Measurements from ENCODE around the gene FRA10AC1. TPM values are rescaled to one million over a fixed set of nuclear protein-coding genes. Genes with fewer than 3 reads are reported as not detected.
A peak's percentile ranks its signal among the peaks of the same experiment; 100 is the strongest.
"Not testable (repeated sequence)": the region's sequence is repeated elsewhere in the genome, so short reads cannot be mapped to it uniquely, and the experiment has no call there.

The FRA10AC1 gene
- total RNA-seq, 1 donor from 2014 or later = 2.9 TPM

DNA sequence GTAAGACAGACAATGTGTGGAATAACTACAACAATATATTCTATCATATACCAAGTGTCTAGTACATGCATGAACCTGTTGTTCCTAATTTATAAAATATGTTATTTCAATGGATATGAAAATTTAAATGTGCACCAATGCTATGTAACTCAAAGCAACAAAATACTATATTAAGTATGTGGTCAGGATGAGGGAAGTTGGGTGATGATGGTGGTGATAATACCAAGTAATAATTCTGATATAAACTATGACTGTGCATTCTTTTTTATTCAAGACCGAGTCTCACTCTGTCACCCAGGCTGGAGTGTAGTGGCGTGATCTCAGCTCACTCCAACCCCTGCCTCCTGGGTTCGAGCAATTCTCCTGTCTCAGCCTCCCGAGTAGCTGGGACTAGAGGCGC is 2.1 kb upstream of the FRA10AC1 start:
- ATAC-seq (no peak), DNase-seq (ENCODE audit: low spot score) (no peak)

DNA sequence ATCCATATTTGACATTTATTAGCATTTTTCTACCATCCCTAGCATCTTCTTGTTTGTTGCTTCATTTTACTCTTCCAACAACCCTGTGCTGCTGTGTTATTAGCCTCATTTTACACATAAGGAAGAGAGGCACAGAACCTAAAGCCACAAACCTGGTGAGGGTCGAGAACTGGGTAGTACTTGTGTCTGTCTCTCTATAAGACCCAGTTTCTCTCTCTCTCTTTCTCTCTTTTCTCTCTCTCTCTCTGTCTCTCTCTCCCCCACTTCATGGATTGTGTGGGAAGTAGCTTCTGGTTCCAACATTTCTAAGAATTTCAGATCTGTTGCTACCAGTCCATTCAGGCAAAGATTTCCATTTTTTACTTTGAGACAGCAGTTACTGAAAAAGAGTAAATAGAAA is 1.4 kb upstream of the FRA10AC1 start:
- no peak for ATAC-seq
- DNase-seq (ENCODE audit: low spot score) = no peak

DNA sequence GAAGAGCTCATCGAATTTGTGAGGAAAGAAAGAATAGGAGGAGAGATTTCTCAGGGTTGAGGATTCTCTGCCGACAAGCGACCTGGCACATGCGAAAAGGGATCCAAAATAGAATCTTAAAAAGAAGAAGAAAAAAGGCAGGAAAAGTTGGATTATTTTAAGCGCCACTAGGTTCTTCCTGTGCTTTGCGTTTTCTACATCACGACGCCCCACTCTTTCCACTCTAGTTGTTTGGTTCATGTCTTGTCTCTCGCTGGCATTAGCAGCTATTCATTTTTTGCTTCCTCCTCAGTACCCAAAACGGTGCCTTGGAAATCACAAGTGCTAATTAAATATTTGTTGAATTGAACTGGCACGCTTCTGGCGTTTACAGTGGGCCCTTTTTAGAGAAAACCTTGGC is 674 bp upstream of the FRA10AC1 start:
- DNase-seq (ENCODE audit: low spot score) (no peak), ATAC-seq (no peak)

DNA sequence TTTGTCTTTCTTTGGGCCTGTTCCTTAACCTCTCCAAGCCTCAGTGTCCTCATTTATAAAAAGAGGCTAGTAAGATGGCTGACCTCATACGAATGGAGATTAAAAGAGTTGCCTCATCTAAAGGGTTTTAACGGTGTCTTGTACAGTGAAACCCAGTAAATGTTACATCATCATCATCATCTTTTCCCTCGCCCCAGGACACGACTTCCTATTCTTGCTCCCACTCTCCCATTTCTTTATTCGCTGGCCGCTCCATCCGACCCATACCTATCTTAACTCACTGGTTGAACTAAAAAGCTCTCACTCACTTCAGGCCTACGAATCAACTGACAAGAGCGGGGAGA is 554 bp downstream of the FRA10AC1 start:
- ATAC-seq (peak; percentile 12), DNase-seq (ENCODE audit: low spot score) (no peak)

DNA sequence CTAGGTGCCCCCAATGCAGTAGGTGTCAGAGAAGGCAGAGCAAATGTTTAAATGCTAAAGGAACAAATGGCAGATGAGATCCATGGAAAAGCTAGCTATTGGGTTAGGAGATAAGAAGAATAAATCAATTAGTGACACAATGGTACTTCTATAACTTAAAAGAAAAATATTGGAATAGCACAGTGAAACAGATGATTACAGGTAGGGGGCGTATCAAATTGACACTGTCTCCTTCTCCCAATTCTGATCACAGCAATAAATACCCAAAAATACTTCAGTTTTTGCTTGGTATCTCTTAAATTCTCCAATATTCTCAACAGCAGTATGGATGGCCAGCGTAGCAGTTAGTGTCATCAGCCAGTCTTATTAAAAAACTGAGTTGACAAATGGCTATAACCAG is 5.2 kb downstream of the FRA10AC1 start:
- ATAC-seq (no peak), DNase-seq (ENCODE audit: low spot score) (no peak)

DNA sequence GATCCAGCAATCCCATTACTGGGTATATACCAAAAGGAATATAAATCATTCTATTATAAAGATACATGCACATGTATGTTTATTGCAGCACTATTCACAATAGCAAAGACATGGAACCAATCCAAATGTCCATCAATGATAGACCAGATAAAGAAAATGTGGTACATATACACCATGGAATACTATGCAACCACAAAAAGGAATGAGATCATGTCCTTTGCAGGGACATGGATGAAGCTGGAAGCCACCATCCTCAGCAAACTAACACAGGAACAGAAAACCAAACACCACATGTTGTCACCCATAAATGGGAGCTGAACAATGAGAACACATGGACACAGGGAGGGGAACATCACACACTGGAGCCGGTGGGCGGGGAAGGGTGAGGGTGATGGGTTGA is 5.8 kb downstream of the FRA10AC1 start:
- ATAC-seq; DNase-seq (ENCODE audit: low spot score): not testable (repeated sequence)

DNA sequence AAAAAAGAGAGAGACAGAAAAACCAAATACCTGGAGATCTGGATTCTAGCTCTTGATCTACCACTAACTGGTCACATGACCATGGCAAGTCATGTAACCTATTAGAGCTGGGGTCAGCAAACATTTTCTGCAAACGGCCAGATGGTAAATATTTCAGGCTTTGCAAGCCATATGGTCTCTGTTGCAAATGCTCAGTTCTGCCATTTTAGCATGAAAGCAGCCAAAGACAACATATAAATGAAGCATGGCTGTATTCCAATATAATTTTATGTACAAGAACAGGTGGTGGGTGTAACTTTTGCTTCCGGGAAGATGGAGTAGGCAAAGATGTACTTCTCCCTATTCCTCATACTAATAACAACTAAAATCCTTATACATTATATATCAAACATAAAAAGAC is 6.7 kb downstream of the FRA10AC1 start:
- ATAC-seq (no peak), DNase-seq (ENCODE audit: low spot score) (no peak)

DNA sequence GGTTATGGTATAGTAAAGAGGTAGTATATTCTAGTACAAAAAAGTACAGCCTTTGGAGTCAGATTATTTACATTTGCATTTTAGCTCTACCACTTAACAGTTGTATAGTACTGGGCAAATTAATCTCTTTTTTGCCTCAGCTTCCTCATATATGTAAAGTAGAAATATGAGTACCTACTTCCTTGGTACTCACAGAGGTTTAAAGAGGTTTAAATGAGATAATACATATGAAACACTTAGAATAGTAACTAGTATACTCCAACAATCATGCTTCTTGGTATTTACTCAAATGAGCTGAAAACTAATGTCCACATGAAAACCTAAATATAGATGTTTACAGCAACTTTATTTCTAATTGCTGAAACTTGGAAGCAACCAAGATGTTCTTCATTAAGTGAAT is 14.7 kb downstream of the FRA10AC1 start:
- DNase-seq (ENCODE audit: low spot score) (no peak), ATAC-seq (no peak)

DNA sequence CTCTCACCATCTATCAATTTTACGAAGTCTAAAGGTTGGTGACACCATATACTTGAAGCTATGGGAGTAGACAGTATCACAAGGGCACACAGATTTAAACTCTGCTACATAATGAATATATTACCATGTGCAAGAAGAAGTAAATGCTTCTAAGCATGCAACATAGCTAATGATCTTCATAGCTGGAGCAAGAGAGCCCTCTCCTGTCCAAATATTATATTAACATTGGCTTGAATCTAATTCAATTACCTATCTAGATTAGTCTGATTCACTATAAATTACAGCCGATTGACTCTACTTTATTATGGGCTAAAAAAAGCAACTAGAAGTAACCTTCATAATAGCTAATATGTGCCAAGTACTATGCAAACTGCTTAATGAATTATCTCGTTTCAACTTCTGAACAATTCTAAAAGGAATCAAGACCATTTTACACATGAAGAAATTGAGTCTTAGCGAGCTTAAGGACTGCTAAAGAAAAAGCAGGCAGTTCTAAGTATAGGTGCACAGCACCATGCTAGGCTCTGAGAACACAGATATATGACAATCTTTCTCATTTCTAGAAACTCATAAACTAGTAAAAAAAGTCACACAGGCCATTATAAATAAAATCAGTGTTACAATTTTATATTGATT is 21.9 kb downstream of the FRA10AC1 start:
- no peak for DNase-seq (ENCODE audit: low spot score)
- ATAC-seq = peak; percentile 98

DNA sequence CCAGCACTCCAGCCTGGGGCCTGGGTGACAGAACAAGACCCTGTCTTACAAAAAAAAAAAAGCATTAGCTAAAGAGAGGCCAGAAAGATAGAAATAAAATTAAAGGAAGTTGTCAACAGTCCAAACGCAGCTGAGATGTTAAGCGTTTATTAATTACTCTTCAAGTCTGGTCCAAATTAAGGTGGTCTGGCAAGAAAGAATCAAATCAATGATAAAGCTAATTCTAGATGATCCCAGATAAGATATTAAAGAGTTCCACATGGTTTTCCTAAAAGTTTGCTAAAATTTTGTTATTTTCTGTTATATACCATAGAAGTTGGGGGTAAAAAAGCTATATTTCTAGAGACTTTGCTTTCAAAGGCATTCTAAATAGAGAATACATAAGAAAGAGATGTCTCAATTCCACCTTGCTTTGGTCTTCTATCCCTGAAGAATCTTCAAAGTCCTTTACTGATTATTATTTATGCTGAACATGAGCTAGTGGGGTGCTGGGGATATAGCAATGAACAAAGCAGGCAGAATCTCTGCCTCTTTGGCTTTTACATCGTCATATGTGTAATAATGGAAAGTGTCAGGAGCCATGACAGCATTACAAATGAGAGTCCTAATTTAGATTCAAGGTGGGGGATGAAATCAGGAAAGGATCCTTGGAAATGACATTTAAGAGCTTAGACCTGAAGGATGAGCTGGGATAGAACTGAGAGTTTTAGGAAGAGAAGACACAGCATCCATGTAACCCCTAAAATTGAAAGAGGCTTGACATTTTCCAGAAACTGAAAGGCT is 23.4 kb downstream of the FRA10AC1 start:
- ATAC-seq = no peak
- no peak for DNase-seq (ENCODE audit: low spot score)

DNA sequence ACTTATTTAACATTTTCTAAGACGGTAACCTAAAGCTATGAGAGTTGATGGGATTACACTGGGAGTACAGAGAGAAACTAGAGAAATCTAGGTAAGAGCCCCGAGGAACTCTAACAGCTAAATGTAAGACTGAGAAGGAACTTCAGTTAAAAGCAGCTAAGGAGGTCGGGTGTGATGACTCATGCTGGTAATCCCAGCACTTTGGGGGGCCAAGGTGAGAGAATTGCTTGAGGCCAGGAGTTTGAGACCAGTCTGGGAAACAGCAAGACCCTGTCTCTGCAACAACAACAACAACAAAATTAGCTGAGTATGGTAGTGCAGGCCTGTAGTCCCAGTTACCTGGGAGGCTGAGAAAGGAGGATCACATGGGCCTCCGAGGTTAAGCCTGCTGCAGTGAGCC is 24.0 kb downstream of the FRA10AC1 start:
- ATAC-seq = no peak
- DNase-seq (ENCODE audit: low spot score) = no peak

DNA sequence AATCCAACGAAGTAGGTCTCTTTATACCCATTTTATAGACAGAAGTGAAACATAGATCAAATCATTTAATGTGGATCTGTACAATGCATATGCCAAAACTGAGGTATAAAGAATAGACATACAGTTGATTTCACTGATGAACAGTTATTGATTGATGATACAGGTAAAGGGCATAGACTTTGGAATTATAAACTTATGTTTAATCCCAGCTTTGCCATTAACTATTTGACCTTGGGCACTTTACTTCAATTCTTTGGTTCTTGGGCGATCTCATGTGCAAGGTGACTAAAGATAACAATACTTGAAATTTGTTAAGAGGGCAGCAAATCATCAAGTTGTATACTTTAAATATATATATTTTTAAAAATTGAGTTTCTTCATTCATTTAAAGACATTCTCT is 28.6 kb downstream of the FRA10AC1 start:
- ATAC-seq (no peak), DNase-seq (ENCODE audit: low spot score) (no peak)

DNA sequence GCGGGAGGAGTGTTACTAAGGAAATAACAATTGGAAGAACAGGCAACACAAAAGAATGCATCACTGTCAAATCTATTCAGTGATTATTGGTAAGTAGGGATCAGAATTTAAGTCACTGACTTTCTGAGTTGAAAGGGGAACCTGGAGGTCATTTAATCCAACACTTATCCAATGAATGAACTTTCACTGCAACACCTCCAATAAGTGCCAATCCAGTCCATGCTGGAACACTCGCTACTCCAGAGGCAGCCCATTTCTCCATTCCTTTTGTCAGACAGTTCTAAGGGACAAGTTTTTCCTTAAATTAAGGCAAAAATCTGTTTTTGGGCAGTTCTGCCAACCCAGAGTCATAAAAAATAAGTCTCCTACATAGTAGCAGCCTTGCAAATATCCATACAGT is 29.5 kb downstream of the FRA10AC1 start:
- ATAC-seq = peak; percentile 58
- DNase-seq (ENCODE audit: low spot score) = no peak

DNA sequence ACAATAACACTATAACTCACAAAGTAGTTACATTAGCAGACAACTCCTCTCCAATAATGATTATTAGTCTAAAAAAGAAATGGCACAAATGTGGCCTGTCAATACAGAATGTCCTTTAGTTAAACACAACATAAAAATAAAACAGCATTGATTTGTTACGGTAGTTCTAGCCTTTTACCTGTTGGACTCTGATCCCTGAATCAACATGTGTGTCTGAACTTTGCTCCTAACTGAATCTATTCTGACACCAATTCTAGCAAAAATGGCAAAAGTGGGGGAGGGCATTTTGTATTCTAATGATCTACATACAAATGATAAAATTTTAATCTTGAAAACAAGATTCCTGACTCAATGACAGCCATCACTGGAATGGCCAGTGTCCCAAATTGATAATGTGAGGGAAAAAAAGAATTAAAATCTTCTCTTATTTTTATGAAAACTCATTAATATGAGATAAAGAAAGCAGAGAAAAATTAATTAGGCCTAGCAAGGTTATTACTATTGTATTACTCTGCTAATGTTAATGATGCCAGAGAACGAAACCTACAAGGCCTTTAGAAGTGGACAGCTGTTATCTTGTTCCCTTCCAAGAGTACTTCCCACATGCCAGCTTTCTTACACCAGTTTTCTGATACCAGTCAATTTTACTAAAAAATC is 30.2 kb downstream of the FRA10AC1 start:
- DNase-seq (ENCODE audit: low spot score) (no peak), ATAC-seq (peak; percentile 73)

DNA sequence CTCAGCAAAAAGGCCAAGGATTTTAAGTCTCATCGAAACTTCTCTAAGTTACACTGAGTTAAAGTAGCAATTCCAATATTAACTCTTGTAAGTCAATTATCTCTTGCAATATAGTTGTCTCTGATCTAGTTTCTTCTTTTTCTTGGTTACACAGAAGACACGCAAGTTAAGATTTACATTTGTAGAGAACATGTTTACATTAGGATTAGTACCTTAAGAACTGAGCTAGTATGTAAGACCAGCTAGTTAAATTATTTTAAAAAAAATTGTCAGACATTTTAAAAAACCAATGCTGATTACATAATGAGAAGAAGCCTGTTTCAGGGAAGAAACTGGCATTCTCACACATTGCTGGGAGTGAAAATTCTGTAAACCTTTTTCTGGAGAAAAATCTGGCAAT is 31.4 kb downstream of the FRA10AC1 start:
- no peak for DNase-seq (ENCODE audit: low spot score)
- no peak for ATAC-seq

DNA sequence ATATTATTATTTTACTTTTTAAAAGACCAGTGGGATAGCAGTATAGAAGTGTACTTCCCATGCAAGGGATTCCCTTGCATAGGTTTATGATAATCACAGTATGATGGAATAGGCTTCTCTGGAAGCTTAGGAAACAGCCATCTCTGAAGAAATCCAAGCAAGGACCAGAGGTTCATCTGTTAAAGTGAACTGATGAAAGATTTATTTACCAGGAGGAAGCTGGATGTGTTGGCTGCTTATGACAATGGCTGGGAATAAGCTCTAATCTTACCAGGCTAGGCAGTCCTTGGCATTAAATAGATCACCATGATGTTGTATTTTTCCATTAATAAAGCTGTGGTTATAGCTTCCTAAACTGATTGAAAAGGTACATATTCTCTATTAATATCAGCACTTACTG is 32.0 kb downstream of the FRA10AC1 start:
- DNase-seq (ENCODE audit: low spot score) = no peak
- peak; percentile 61 for ATAC-seq

DNA sequence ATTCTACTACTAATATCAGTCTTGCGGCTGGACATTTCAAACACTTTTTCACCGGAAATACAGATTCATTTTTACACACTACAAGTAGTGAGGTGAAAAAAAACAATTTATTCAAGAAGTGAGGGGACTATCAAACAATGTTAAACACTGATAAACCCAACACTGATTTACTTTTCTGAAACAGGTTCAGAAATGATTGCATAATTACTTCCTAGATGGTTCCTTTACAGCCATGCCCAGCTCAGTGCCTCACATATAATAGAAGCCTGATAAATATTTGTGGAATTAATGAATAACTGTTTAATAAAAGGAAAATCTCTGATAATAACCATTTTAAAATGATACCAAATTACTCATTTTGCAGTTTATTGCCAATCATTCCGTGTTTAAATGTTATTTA is 34.6 kb downstream of the FRA10AC1 start:
- DNase-seq (ENCODE audit: low spot score) (no peak), ATAC-seq (peak; percentile 53)

DNA sequence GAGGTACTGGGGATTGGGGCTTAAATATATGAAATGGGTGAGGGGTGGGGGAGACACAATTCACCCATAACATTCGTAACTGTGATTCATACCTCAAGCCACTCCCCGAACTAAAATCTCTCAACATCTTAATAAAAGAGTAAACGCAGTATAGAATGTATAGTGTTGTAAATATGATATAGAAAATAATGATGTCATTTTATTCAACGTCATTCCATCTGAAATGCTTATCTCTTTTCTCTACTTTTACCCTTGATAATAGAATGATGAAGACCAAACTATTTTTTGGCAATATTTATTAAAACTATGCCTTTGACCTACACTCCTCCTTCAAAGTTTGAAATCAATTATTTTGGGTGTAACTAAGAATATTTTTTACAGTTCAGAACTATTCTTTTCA is 36.4 kb downstream of the FRA10AC1 start:
- DNase-seq (ENCODE audit: low spot score) (no peak), ATAC-seq (no peak)

DNA sequence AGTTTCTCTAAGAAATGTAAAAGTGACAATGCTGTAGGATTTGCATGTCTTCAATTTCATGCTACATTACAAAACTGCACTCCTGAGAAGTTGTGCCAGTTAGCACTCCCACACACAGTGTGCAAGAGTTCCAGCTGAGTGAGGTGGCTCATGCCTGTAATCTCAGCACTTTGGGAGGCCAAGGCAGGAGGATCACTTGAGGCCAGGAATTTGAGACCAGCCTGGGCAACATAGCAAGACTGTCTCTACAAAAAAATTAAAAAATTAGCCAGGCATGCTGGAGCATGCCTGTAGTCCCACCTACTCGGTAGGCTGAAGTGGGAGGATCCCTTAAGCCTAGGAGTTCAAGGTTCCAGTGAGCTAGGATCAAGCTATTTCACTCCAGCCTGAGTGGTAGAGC is 44.6 kb downstream of the FRA10AC1 start:
- ATAC-seq = no peak
- DNase-seq (ENCODE audit: low spot score) = no peak

DNA sequence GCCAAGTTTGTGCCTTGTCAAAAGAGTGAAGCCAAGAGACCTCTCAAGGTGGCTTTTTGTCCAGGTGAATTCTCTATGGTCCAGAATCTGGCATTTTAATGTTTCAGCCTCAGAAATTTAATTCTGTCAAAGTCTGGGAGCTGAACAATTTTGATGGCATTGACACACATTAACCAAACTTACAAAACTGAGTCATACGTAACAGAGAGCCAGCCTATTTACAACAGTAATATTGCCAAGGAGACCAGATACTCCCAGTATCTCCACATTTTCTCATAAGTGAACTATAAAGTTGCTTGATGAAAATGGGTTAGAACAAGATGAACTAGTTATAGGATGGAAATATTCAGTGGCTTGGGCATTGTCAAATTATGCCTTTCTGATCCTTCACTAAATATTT is 46.2 kb downstream of the FRA10AC1 start:
- no peak for DNase-seq (ENCODE audit: low spot score)
- ATAC-seq = peak; percentile 61

DNA sequence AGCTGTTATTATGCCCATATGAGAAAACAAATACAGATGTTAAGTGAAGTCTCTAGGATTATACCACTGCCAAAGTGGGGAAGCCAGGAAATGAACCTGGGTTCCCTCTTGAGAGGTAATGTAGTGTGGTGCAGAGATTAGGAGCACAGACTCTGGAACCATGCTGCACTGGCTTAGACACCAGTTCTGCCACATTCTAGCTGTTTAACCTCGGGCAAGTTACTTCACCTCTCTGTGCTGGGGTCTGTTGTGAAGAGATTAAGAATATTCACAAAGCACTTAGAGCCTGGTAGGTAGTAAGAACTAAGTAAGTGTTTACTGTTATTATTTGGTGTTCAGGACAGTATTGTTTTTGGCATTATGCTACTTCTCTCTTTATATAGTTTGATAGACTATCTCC is 48.2 kb downstream of the FRA10AC1 start:
- ATAC-seq = no peak
- no peak for DNase-seq (ENCODE audit: low spot score)

DNA sequence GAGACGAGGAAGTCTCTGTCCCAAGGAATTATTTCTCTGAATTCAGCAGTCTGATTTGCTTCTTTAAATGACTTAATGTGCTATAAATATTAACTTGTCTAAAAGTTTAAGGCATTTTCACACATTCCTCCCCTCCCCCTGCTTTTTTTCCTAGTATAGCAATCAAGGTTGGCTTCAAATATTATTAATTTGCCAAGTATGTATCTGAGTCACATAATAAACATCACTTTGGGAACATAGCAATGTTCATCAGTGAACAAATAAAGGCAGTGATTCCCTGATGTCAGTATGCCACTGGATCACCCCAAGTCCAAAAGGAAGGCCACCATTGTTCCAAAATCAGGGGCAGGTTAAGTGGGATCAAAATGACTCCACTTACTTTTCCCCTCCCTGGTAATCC is 49.5 kb downstream of the FRA10AC1 start:
- DNase-seq (ENCODE audit: low spot score) = no peak
- ATAC-seq = no peak
